Dedifferentiated amniotic fluid mesenchymal stem cell (primary cell): ENCODE results near the gene CHMP2A.
"Not testable (repeated sequence)": the region's sequence is repeated elsewhere in the genome, so short reads cannot be mapped to it uniquely, and the experiment has no call there.

Experiments used
- DNase-seq: peaks from one replicate; pipeline ENCODE4 v3.0.0-alpha.2; 2016; ENCODE audit errors: extremely low spot score

CHMP2A gene

DNA sequence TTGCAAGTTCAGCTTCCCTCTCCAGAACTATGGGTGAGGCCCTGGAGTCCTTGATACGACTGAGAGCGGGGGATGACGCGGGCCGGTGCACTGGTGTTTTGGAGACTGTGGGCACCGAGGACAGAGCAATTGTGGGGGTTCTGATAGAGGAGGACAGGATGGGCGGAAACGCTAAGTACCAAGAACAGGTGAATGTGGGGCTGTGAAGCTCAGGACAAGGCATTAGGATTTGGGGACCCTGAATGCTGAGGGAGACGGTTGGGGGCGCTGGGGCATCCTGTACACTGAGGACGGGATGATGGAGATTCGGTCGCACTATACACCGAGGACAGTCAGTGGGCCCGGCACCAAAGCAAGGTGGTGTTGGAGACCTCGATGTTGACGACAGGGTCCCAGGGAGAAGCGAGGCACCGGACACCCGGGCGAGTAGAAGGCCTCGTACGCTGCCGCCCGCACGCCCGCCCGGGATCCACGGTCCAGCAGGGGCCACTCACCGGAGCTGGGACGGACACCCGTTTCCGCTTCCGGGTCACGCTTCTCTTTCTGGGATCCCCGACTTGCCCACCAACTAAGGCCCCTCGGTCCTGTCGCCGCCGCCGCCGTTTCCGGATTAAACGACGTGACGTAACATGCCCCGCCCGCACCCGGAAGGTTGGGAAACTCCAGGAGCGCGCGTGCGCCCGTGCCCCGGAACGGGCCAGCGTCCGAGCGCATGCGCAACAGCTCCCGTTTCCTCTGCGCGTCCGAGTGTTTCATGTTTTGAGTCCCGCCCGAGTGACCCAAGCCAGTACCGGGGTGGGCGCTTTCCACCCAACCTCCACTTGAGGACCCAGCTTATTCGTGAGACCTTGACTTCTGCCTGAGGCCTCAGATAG, at the start of gene CHMP2A:
Gene CHMP2A, minus strand, starts transcription at position 612 of the 875 bp plus-strand sequence. CDS start 893 bp downstream, outside the sequence.
- peak; percentile 95 for DNase-seq

- DNase-seq, result no peak
Measured at GRCh38 chr19:58586133-58586765, 31.3 kb upstream of the CHMP2A start.

- DNase-seq, result no peak
Measured at GRCh38 chr19:58585442-58586132, 30.7 kb upstream of the CHMP2A start.

- DNase-seq, result no peak
Measured at GRCh38 chr19:58584498-58585441, 29.9 kb upstream of the CHMP2A start.

- DNase-seq, result no peak
Measured at GRCh38 chr19:58582985-58583384, 28.1 kb upstream of the CHMP2A start.

DNA sequence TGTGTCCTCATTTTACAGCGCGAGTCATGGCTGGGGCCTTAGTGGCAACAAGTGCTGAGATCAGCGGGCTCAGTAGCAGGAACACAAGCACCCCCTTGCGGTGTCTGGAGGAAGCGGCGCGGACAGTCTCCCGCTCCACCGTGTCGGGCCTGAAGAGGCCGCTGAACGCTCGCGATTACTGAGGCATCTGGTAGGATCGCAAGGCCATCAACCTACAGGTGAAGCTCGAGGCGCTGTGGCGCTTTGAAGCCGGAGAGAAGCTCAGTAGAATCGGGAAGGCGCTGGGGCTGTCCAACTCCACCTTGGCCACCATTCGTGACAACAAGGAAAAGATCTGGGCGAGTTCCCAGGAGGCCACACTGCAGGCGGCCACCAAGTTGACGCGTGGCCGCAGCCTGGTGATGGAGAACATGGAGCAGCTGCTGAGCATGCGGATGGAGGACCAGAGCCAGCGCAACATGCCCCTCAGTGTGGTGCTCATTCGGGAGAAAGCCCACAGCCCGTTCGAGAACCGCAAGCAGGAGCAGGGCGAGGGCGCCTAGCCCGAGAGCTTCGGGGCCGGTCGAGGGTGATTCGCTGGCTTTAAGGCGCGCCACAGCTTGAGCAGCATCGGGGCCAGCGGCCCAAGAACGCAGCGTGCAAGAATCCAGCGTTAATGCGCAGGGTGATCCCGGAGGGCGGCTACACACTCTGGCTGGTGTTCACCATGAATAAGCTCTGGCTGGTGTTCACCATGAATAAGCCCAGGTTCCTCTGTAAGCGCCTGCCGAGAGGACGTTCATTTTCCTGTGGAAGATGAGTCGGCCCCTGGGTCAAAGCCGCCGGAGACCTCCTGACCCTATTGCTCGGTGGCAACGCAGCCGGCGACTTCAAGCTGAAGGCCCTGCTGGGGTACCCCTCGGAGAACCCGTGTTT, 26.6 kb upstream of the CHMP2A start:
- peak; percentile 78 for DNase-seq

DNA sequence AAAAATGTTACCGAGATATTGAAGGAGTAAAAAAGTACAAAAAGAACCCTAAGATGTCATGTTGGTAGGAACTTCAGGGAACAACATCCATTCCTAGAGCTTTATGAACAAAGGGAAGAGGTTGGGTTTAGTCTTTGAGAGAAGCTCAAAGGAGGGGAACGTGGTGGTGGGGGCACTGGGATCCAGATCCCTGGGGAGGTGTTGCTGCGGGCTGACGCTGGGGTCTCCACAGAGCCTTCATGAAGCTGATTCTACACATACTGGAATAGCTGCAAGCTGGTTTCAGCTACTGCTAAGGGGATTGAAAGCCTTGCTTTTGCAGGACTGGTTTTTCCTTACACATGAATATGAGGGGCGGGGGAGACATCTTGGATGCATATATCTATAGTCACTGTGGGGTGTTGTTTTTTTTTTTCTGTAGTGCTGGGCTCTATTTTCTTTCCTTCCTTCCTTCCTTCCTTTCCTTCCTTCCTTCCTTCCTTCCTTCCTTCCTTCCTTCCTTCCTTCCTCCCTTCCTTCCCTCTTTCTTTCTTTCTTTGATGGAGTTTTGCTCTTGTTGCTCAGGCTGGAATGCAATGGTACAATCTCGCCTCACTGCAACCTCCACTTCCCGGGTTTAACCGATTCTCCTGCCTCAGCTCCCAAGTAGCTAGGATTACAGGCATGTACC, 24.7 kb upstream of the CHMP2A start:
- DNase-seq, result no peak

- no peak for DNase-seq
Measured at GRCh38 chr19:58578012-58578925, 23.4 kb upstream of the CHMP2A start.

DNA sequence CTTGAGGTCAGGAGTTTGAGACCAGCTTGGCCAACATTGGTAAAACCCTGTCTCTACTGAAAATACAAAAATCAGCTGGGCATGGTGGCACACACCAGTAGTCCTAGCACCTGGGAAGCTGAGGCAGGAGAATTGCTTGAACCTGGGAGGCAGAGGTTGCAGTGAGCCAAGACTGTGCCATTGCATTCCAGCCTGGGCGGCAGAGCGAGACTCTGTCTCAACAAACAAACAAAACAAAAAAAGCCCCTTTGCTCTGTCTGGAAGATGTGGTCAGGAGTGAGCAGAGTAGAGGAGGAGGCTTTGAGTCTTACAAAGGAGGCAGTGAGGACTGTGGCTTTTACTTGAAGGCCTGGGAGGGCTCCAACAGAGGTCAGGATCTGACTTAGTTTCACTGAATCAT, 22.7 kb upstream of the CHMP2A start:
- not testable (repeated sequence) for DNase-seq

DNA sequence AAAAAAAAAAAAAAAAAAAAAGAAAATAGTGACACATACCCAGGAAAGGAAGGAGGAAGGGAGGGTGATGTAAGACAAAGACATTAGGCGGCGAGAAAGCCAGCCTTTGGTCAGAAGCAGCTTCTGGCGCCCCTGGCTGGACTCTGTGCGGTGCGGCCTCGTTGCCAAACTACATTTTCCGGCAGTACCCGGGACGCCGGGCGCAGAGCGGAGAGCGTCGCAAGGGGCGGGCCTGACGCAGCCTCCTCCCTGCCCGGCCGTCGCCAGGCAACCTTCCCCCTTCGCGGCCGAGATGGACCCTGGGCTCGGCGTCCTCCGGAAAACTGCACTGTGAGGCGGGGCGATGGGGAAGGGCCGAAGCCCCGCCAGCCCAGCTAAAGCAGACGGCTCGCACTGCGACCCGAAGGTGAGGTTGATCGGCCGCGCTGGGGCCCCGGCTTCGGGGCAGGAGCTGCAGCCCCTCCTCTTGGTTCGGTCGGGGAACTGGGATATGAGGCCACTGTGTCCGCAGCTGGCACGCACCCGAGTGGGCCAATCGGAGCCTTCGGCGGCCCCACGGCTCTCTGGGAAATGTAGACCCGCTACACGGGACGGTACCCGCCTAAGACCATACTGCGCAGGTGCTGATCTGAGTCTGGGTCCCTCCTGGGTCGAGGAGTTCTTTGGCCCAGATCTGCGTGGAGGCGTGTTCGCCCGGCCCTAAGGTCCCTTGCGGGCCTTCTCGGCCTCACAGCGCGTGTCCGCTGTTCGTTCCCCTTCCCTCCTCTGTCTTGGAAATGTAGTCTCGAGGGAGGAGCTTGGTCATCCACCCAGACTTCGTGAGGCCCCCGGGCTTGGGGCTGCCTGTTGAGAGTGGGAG, 20.5 kb upstream of the CHMP2A start:
- peak; percentile 89 for DNase-seq

DNA sequence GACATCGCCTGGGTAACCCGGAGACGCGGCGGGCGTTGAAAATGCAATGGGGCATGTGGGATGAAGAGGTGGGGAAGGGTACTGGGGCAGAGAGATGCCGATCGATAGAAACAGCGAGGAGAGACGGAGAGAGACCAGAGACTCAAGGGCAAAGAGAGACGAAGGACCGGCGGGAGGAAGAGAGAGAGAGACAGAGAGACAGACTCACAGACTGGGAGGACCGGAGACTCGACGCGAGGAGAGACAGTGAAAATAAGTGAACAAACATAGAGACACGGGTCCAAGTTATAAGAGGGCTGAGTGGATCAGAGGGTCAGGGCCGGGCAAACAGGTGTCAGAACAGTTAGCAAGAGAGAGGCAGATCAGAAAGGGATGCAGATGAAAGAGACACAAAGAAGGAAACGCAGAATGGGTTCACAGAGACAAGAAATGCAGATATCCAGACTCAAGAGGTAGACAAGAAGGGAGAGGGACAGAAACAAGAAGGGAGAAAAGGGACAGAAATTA, 18.8 kb upstream of the CHMP2A start:
- DNase-seq, result no peak

GRCh38 chr19:58572818-58573657, 18.1 kb upstream of the CHMP2A start, which contains the start of gene MZF1:
Gene MZF1, minus strand, starts transcription at chr19:58573335. Its CDS starts 1,946 bp downstream, at chr19:58571389.
- peak; percentile 100 for DNase-seq

- no peak for DNase-seq
Measured at GRCh38 chr19:58572026-58572817, 17.3 kb upstream of the CHMP2A start.

DNA sequence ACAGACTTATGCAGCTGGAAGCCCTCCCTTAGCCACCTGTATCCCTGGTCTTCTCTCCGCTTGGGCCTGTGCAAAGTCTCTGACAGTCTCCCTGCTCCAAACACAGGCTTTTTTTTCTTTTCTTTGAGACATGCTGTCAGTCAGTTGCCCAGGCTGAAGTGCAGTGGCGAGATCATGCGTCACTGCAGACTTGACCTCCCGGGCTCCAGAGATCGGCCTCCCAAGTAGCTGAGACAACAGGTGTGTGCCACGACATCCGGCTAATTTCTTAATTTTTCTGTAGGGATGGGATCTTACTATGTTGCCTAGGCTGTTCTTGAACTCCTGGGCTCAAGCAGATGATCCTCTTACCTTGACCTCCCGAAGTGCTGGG, 16.7 kb upstream of the CHMP2A start:
- DNase-seq, result no peak

GRCh38 chr19:58570770-58571574, 16.1 kb upstream of the CHMP2A start:
- DNase-seq, result no peak
